ENCODE data around the gene PHLDA2.

The PHLDA2 gene

GRCh38 chr11:2901854-2902783 lies 27.1 kb downstream of the PHLDA2 start:
- CTCF ChIA-PET, result interaction anchor here (0.5 to 3.3 kb wide), 7 partner anchors 10 to 370 kb away, joined by 3 to 21 read pairs (median 3); partner anchors contain the start of gene PHLDA2
- H3K27ac ChIP-seq (ENCODE audit: extremely low read depth, low read depth, low read length), result no peak overlapping the region
- TF ChIP-seq GLIS2 (tag by site-specific recombination; IDR thresholded peaks at IDR 0.05) (peak; percentile 78), RBAK (tag by site-specific recombination; IDR thresholded peaks at IDR 0.05) (no peak), ZNF335 (tag by site-specific recombination; conservative IDR thresholded peaks at IDR 0.05) (peak; percentile 98), REPIN1 (tag by site-specific recombination; IDR thresholded peaks at IDR 0.05; ENCODE audit: low read depth) (no peak), ZXDB (tag by site-specific recombination; IDR thresholded peaks at IDR 0.05) (0 out of 2 replicates have a peak, but pooled peaks have one; percentile 32), ZNF341 (tag by site-specific recombination; IDR thresholded peaks at IDR 0.05; ENCODE audit: low read depth) (peak; percentile 62), SP3 (tag by site-specific recombination; IDR thresholded peaks at IDR 0.05) (peak; percentile 76), ZNF426 (tag by site-specific recombination; IDR thresholded peaks at IDR 0.05) (no peak), GLIS1 (tag by site-specific recombination; IDR thresholded peaks at IDR 0.05) (0 out of 2 replicates have a peak, but pooled peaks have one; percentile 25), ZBTB8A (tag by site-specific recombination; IDR thresholded peaks at IDR 0.05) (peak; percentile 91), KLF1 (tag by site-specific recombination; IDR thresholded peaks at IDR 0.05) (peak; percentile 39; the same call in 1 of the 2 replicates), PBX3 (CRISPR knock-in tag; IDR thresholded peaks at IDR 0.05) (peak; percentile 16; the same call in 1 of the 2 replicates), ZBTB11 (tag by site-specific recombination; conservative IDR thresholded peaks at IDR 0.05; ENCODE audit: low read depth) (no peak), ZNF626 (tag by site-specific recombination; IDR thresholded peaks at IDR 0.05) (no peak), YY2 (tag by site-specific recombination; IDR thresholded peaks at IDR 0.05) (no peak), SP2 (tag by site-specific recombination; IDR thresholded peaks at IDR 0.05) (peak; percentile 86), ZNF366 (tag by site-specific recombination; conservative IDR thresholded peaks at IDR 0.05) (peak; percentile 40; the same call in 1 of the 2 replicates), KLF9 (tag by site-specific recombination; IDR thresholded peaks at IDR 0.05; ENCODE audit: low read depth) (peak; percentile 70)
- TF ChIP-seq, protein P1, sequence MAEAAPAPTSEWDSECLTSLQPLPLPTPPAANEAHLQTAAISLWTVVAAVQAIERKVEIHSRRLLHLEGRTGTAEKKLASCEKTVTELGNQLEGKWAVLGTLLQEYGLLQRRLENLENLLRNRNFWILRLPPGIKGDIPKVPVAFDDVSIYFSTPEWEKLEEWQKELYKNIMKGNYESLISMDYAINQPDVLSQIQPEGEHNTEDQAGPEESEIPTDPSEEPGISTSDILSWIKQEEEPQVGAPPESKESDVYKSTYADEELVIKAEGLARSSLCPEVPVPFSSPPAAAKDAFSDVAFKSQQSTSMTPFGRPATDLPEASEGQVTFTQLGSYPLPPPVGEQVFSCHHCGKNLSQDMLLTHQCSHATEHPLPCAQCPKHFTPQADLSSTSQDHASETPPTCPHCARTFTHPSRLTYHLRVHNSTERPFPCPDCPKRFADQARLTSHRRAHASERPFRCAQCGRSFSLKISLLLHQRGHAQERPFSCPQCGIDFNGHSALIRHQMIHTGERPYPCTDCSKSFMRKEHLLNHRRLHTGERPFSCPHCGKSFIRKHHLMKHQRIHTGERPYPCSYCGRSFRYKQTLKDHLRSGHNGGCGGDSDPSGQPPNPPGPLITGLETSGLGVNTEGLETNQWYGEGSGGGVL (tag by site-specific recombination; IDR thresholded peaks at IDR 0.05), result peak; percentile 14; the same call in 1 of the 2 replicates
- TF ChIP-seq, protein P2, sequence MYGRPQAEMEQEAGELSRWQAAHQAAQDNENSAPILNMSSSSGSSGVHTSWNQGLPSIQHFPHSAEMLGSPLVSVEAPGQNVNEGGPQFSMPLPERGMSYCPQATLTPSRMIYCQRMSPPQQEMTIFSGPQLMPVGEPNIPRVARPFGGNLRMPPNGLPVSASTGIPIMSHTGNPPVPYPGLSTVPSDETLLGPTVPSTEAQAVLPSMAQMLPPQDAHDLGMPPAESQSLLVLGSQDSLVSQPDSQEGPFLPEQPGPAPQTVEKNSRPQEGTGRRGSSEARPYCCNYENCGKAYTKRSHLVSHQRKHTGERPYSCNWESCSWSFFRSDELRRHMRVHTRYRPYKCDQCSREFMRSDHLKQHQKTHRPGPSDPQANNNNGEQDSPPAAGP (tag by site-specific recombination; IDR thresholded peaks at IDR 0.05), result 0 out of 2 replicates have a peak, but pooled peaks have one; percentile 30
- TF ChIP-seq, protein P3, sequence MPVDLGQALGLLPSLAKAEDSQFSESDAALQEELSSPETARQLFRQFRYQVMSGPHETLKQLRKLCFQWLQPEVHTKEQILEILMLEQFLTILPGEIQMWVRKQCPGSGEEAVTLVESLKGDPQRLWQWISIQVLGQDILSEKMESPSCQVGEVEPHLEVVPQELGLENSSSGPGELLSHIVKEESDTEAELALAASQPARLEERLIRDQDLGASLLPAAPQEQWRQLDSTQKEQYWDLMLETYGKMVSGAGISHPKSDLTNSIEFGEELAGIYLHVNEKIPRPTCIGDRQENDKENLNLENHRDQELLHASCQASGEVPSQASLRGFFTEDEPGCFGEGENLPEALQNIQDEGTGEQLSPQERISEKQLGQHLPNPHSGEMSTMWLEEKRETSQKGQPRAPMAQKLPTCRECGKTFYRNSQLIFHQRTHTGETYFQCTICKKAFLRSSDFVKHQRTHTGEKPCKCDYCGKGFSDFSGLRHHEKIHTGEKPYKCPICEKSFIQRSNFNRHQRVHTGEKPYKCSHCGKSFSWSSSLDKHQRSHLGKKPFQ (tag by site-specific recombination; IDR thresholded peaks at IDR 0.05), result peak; percentile 82; the same call in 1 of the 2 replicates
- TF ChIP-seq, protein P4, sequence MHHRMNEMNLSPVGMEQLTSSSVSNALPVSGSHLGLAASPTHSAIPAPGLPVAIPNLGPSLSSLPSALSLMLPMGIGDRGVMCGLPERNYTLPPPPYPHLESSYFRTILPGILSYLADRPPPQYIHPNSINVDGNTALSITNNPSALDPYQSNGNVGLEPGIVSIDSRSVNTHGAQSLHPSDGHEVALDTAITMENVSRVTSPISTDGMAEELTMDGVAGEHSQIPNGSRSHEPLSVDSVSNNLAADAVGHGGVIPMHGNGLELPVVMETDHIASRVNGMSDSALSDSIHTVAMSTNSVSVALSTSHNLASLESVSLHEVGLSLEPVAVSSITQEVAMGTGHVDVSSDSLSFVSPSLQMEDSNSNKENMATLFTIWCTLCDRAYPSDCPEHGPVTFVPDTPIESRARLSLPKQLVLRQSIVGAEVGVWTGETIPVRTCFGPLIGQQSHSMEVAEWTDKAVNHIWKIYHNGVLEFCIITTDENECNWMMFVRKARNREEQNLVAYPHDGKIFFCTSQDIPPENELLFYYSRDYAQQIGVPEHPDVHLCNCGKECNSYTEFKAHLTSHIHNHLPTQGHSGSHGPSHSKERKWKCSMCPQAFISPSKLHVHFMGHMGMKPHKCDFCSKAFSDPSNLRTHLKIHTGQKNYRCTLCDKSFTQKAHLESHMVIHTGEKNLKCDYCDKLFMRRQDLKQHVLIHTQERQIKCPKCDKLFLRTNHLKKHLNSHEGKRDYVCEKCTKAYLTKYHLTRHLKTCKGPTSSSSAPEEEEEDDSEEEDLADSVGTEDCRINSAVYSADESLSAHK (tag by site-specific recombination; IDR thresholded peaks at IDR 0.05), result no peak
- TF ChIP-seq, protein P5, sequence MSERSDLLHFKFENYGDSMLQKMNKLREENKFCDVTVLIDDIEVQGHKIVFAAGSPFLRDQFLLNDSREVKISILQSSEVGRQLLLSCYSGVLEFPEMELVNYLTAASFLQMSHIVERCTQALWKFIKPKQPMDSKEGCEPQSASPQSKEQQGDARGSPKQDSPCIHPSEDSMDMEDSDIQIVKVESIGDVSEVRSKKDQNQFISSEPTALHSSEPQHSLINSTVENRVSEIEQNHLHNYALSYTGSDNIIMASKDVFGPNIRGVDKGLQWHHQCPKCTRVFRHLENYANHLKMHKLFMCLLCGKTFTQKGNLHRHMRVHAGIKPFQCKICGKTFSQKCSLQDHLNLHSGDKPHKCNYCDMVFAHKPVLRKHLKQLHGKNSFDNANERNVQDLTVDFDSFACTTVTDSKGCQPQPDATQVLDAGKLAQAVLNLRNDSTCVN (tag by site-specific recombination; optimal IDR thresholded peaks at IDR 0.05), result peak; percentile 48

More at GRCh38 chr11:2901854-2902783, 27.1 kb downstream of the PHLDA2 start:
- Histone ChIP-seq H3K9me3 (ENCODE audit: control insufficient read depth, insufficient read depth, low read depth, low read length) (no peaks in the 10 kb centered on the region), H3K36me3 (ENCODE audit: control insufficient read depth in 2 of 2, insufficient read depth in 1 of 2, low read length in 2 of 2) (no peaks in the 10 kb centered on the region), H3K4me3 (ENCODE audit: low read depth, low read length) (peak overlapping the region; percentile 57), H3K4me1 (ENCODE audit: control insufficient read depth, insufficient read depth, low read length) (no peaks in the 10 kb centered on the region)
- POLR2A ChIA-PET, result interaction anchor here (0.6 to 1.8 kb wide), 6 partner anchors 10 to 368 kb away, joined by 3 to 11 read pairs (median 6); partner anchors contain the start of genes KCNQ1OT1 and PHLDA2
